WTC11 (cell line): ENCODE measurements around the gene THSD4. TPM values are rescaled to one million over a fixed set of nuclear protein-coding genes. Genes with fewer than 3 reads are reported as not detected.

Experiments used
- ATAC-seq: fragments of 200-7000 bp; cut with Tn5 transposase; 2 replicates; pipeline ENCODE4 v1.10.0; 2021; ENCODE audit warnings: mild to moderate bottlenecking, moderate library complexity
- CTCF ChIA-PET: fragments of 300-600 bp; sonication (Branson Sonifier 250); formaldehyde crosslinking; loops from one replicate; lab custom pipeline; 2021; ENCODE audit warnings: antibody characterized with exemption; lab: Charles Lee
- POLR2A ChIA-PET: fragments of 350-600 bp; sonication (Branson Sonifier 250); formaldehyde crosslinking; loops from one replicate; lab custom pipeline; 2021; ENCODE audit warnings: antibody characterized with exemption; lab: Charles Lee
- DNase-seq: peaks from one replicate; pipeline ENCODE4 v3.0.0; 2021; ENCODE audit warnings: low spot score
- H3K27ac Mint-ChIP-seq: 2 replicates; pipeline ENCODE4 v1.8.0; 2021; ENCODE audit warnings: mixed read lengths
- H3K27me3 Mint-ChIP-seq: 2 replicates; pipeline ENCODE4 v1.8.0; 2021; ENCODE audit warnings: low read depth, mild to moderate bottlenecking, moderate library complexity, mixed read lengths
- H3K36me3 Mint-ChIP-seq: 2 replicates; pipeline ENCODE4 v1.8.0; 2021; ENCODE audit warnings: mixed read lengths
- H3K4me1 Mint-ChIP-seq: 2 replicates; pipeline ENCODE4 v1.8.0; 2022; ENCODE audit warnings: mixed read lengths
- H3K4me3 Mint-ChIP-seq: 2 replicates; pipeline ENCODE4 v1.8.0; 2021; ENCODE audit warnings: mild to moderate bottlenecking, moderate library complexity, mixed read lengths
- H3K9me3 Mint-ChIP-seq: 2 replicates; pipeline ENCODE4 v1.8.0; 2021; ENCODE audit warnings: mixed read lengths
- ARID4B ChIP-seq: sonication (generic); formaldehyde crosslinking; IDR thresholded peaks from 2 replicates; pipeline ENCODE4 v1.8.0; 2023; ENCODE audit warnings: missing genetic modification reagents, mild to moderate bottlenecking, borderline replicate concordance
- ATF2 ChIP-seq: sonication (generic); formaldehyde crosslinking; IDR thresholded peaks from 2 replicates; pipeline ENCODE4 v1.8.1; 2022; ENCODE audit warnings: low read depth, missing genetic modification reagents, borderline replicate concordance
- CDX4 ChIP-seq: fragments of 250-450 bp; sonication (Bioruptor Pico); IDR thresholded peaks from 2 replicates; pipeline ENCODE4 v1.9.0; 2021; ENCODE audit warnings: moderate library complexity, mild to moderate bottlenecking, inconsistent platforms, borderline replicate concordance
- NR2C2 ChIP-seq: sonication (generic); formaldehyde crosslinking; IDR thresholded peaks from 2 replicates; pipeline ENCODE4 v1.8.0; 2022; ENCODE audit warnings: mild to moderate bottlenecking, missing genetic modification reagents
- SMAD4 ChIP-seq: sonication (generic); formaldehyde crosslinking; IDR thresholded peaks from 2 replicates; pipeline ENCODE4 v1.8.0; 2022; ENCODE audit warnings: mild to moderate bottlenecking, missing genetic modification reagents
- TCF7 ChIP-seq: sonication (generic); formaldehyde crosslinking; IDR thresholded peaks from 2 replicates; pipeline ENCODE4 v1.8.0; 2022; ENCODE audit warnings: mild to moderate bottlenecking, low read depth, missing genetic modification reagents, moderate library complexity
- USF1 ChIP-seq: sonication (generic); formaldehyde crosslinking; IDR thresholded peaks from 2 replicates; pipeline ENCODE4 v1.8.0; 2022; ENCODE audit warnings: mild to moderate bottlenecking, missing genetic modification reagents
- USF2 ChIP-seq: sonication (generic); formaldehyde crosslinking; IDR thresholded peaks from 2 replicates; pipeline ENCODE4 v1.8.1; 2023; ENCODE audit warnings: mild to moderate bottlenecking, missing genetic modification reagents, moderate library complexity
- ZNF121 ChIP-seq: sonication (generic); formaldehyde crosslinking; IDR thresholded peaks from 2 replicates; pipeline ENCODE4 v1.8.0; 2023; ENCODE audit warnings: missing genetic modification reagents
- ZNF138 ChIP-seq: sonication (generic); formaldehyde crosslinking; conservative IDR thresholded peaks from 2 replicates; pipeline ENCODE4 v1.8.1; 2022; ENCODE audit warnings: mild to moderate bottlenecking, moderate library complexity, missing genetic modification reagents
- ZNF263 ChIP-seq: sonication (generic); formaldehyde crosslinking; IDR thresholded peaks from 2 replicates; pipeline ENCODE4 v1.8.1; 2022; ENCODE audit warnings: low read depth, mild to moderate bottlenecking, moderate library complexity, missing genetic modification reagents
- ZNF396 ChIP-seq: fragments of 250-450 bp; sonication (Bioruptor Pico); IDR thresholded peaks from 2 replicates; pipeline ENCODE4 v1.8.0; 2021; ENCODE audit warnings: mild to moderate bottlenecking, moderate library complexity, borderline replicate concordance
- ZNF416 ChIP-seq: fragments of 250-450 bp; sonication (Bioruptor Pico); IDR thresholded peaks from 2 replicates; pipeline ENCODE4 v1.9.0; 2021; ENCODE audit warnings: mild to moderate bottlenecking, inconsistent platforms
- ZNF423 ChIP-seq: fragments of 250-450 bp; sonication (Bioruptor Pico); IDR thresholded peaks from 2 replicates; pipeline ENCODE4 v2.1.2; 2022; ENCODE audit warnings: mild to moderate bottlenecking, moderate library complexity
- total RNA-seq: library from RNA; stranded (reverse); gene quantifications from 3 replicates; pipeline ENCODE4 v1.2.3, GENCODE V29; 2021

Gene THSD4
- total RNA-seq, 1 experiment from 2014 or later = 7.8 TPM

- TF ChIP-seq ARID4B (CRISPR knock-in tag) (no peak), ATF2 (no peak), ZNF423 (CRISPR knock-in tag) (no peak), USF2 (CRISPR knock-in tag) (no peak)
Measured at GRCh38 chr15:71647487-71647808, 532.2 kb downstream of the THSD4 start (continued).

- peaks cover 5% of the 10 kb centered on the region for H3K36me3 Mint-ChIP-seq
- no peak for TF ChIP-seq ZNF138 (CRISPR knock-in tag)
- no peak for TF ChIP-seq ZNF396 (CRISPR knock-in tag)
- TF ChIP-seq ZNF263 (CRISPR knock-in tag) = no peak
- no peak for TF ChIP-seq USF1 (CRISPR knock-in tag)
- TF ChIP-seq ZNF121 (CRISPR knock-in tag) = no peak
- TF ChIP-seq NR2C2 (CRISPR knock-in tag) = no peak
- TF ChIP-seq CDX4 = no peak
- TF ChIP-seq TCF7 (CRISPR knock-in tag) = no peak
- TF ChIP-seq SMAD4 (CRISPR knock-in tag) = no peak
- no peak for TF ChIP-seq ARID4B (CRISPR knock-in tag)
- TF ChIP-seq ZNF416 (CRISPR knock-in tag) = no peak
- TF ChIP-seq, all 79 proteins: peak for 0
- POLR2A ChIA-PET = no interaction called here
Measured at GRCh38 chr15:71648095-71648494, 532.8 kb downstream of the THSD4 start.

More at GRCh38 chr15:71648095-71648494, 532.8 kb downstream of the THSD4 start:
- H3K4me1 Mint-ChIP-seq = peaks cover 49% of the 10 kb centered on the region
- H3K27ac Mint-ChIP-seq = no peak overlapping the region
- no peaks in the 10 kb centered on the region for H3K27me3 Mint-ChIP-seq
- peaks cover 7% of the 10 kb centered on the region for H3K9me3 Mint-ChIP-seq
- CTCF ChIA-PET = interaction anchor here (1.7 to 2.1 kb wide), 2 partner anchors 72 to 75 kb away, joined by 5 to 13 read pairs; no protein-coding TSS in a partner anchor
- no peak for ATAC-seq
- no peak overlapping the region for H3K4me3 Mint-ChIP-seq
- no peak for DNase-seq
